K562 (cell line): ENCODE results near the gene PXDC1. TPM values are rescaled to one million over a fixed set of nuclear protein-coding genes. Genes with fewer than 3 reads are reported as not detected.

ENCODE experiments used
- ATAC-seq: fragments of 200-7000 bp; cut with Tn5 transposase; 3 replicates; pipeline ENCODE4 v1.9.1; 2020; ENCODE audit warnings: moderate library complexity
- BruUV-seq: library from RNA; stranded (reverse); fragments of 400-500 nt; replicated peaks from 2 replicates; lab custom pipeline; 2021; lab: Mats Ljungman, UMichigan
- CTCF ChIA-PET: fragments of 300-600 bp; formaldehyde crosslinking; extraction: SDS; loops from one replicate; lab custom pipeline; 2021; ENCODE audit warnings: low intra/inter-chr PET ratio; lab: Yijun Ruan, JAX
- POLR2A ChIA-PET: fragments of 300-600, 350-650 bp; sonication (Branson Sonifier 250); formaldehyde crosslinking; extraction: SDS; loops from one replicate; lab custom pipeline; 2021; ENCODE audit warnings: antibody characterized with exemption, inconsistent platforms; lab: Yijun Ruan, JAX
- DNase-seq, 4 experiments: peaks; one replicate each; pipeline versions ENCODE4 v3.0.0 to v3.0.0-alpha.2; 2011 to 2018; ENCODE audit warnings: low spot score in 3 of 4, mixed read lengths in 3 of 4; ENCODE audit errors: extremely low read depth in 1 of 4
- FAIRE-seq: peaks from 2 replicates; lab custom pipeline; 2011; peaks lifted over from hg19 to GRCh38; lab: Jason Lieb, UNC
- H2AFZ ChIP-seq: 2 replicates; pipeline ENCODE4 v1.6.0; 2011; ENCODE audit warnings: low read depth, low read length, control low read depth, inconsistent platforms
- H3K27ac ChIP-seq: fragments of 200-600 bp; 3 replicates; pipeline ENCODE4 v1.8.0; 2011; ENCODE audit warnings: low read depth, mild to moderate bottlenecking, control low read depth, inconsistent platforms, low read length, moderate library complexity, mixed read lengths; ENCODE audit errors: extremely low read depth
- H3K27me3 ChIP-seq, 2 experiments: fragments of 300-600 bp in 1 of 2; 2 replicates in 1 of 2; 3 replicates in 1 of 2; pipeline versions ENCODE4 v1.6.0 to v1.8.0; 2011; ENCODE audit warnings: inconsistent platforms in 2 of 2, low read length in 2 of 2, mild to moderate bottlenecking in 1 of 2, mixed read lengths in 1 of 2, moderate library complexity in 1 of 2; ENCODE audit not compliant: control insufficient read depth in 2 of 2, insufficient read depth in 2 of 2
- H3K36me3 ChIP-seq: fragments of 300-600 bp; 3 replicates; pipeline ENCODE4 v1.8.0; 2011; ENCODE audit warnings: mild to moderate bottlenecking, low read length, inconsistent platforms; ENCODE audit not compliant: control insufficient read depth, insufficient read depth
- H3K4me1 ChIP-seq, 2 experiments: fragments of 200-600 bp in 1 of 2; replicated peaks in 1 of 2; 2 replicates in 1 of 2; 3 replicates in 1 of 2; pipeline versions ENCODE4 v1.5.1 to v1.8.0; 2011; ENCODE audit warnings: inconsistent platforms in 2 of 2, low read length in 2 of 2, mild to moderate bottlenecking in 1 of 2, mixed read lengths in 1 of 2, moderate library complexity in 1 of 2; ENCODE audit not compliant: control insufficient read depth in 2 of 2, insufficient read depth in 2 of 2
- H3K4me2 ChIP-seq: 2 replicates; pipeline ENCODE4 v1.6.1; 2011; ENCODE audit warnings: low read length, control low read depth, inconsistent platforms, mixed read lengths; ENCODE audit not compliant: insufficient read depth
- H3K4me3 ChIP-seq: fragments of 200-600 bp; sonication (generic), shearing (Covaris generic); 2 replicates; pipeline ENCODE4 v1.5.1; 2016; ENCODE audit warnings: control low read depth, inconsistent platforms
- H3K79me2 ChIP-seq: fragments of 200-600 bp; 3 replicates; pipeline ENCODE4 v1.8.0; 2011; ENCODE audit warnings: low read length, inconsistent platforms; ENCODE audit not compliant: control insufficient read depth, insufficient read depth
- H3K9ac ChIP-seq, 2 experiments: 2 replicates each; pipeline versions ENCODE4 v1.6.0 to v1.6.1; 2011; ENCODE audit warnings: low read depth in 2 of 2, low read length in 2 of 2, control low read depth in 1 of 2, inconsistent platforms in 1 of 2, mild to moderate bottlenecking in 1 of 2, mixed read lengths in 1 of 2; ENCODE audit not compliant: insufficient read depth in 1 of 2
- H3K9me1 ChIP-seq: one replicate; pipeline ENCODE4 v1.6.0; 2011; ENCODE audit warnings: inconsistent platforms, mild to moderate bottlenecking, low read length, moderate library complexity; ENCODE audit not compliant: control insufficient read depth, insufficient read depth
- H3K9me3 ChIP-seq: replicated peaks from 2 replicates; pipeline ENCODE4 v1.5.1; 2011; ENCODE audit warnings: low read depth, low read length, inconsistent platforms; ENCODE audit not compliant: control insufficient read depth, insufficient read depth
- H4K20me1 ChIP-seq: replicated peaks from 2 replicates; pipeline ENCODE4 v1.6.1; 2011; ENCODE audit warnings: low read length, inconsistent platforms, mixed read lengths; ENCODE audit not compliant: control insufficient read depth, insufficient read depth
- PML ChIP-seq: IDR thresholded peaks from 2 replicates; pipeline ENCODE4 v1.6.1; 2012; ENCODE audit warnings: low read length, inconsistent platforms
- TFE3 ChIP-seq: fragments of 450-650 bp; formaldehyde crosslinking; IDR thresholded peaks from 2 replicates; pipeline ENCODE4 v1.4.0; 2020; ENCODE audit warnings: mild to moderate bottlenecking, mixed read lengths
- WGBS: fragments of 100-300 bp; shearing (Covaris generic); methylation state at CpG from one replicate; pipeline ENCODE4 v1.1.6; 2016; ENCODE audit warnings: low coverage, mixed read lengths; ENCODE audit not compliant: insufficient coverage; ENCODE audit errors: missing lambda C conversion rate; 5-methylcytosine and 5-hydroxymethylcytosine counted together
- in situ Hi-C: fragments of 300-500 bp; cut with MboI; formaldehyde crosslinking; loops from 4 replicates; pipeline ENCODE4 v1.15.0; 2018; ENCODE audit warnings: inconsistent platforms, mixed read lengths
- intact Hi-C: fragments of 100-400 bp; cut with micrococcal nuclease; formaldehyde crosslinking; loops from 2 replicates; pipeline ENCODE4 v1.14.2; 2022
- polyA plus RNA-seq, 8 experiments: library from polyadenylated mRNA; depleted of rRNA in 4 of 8; stranded (reverse) in 5 of 8; unstranded in 3 of 8; fragments of >200 nt; fragmentation: Nextera tagmentation in 2 of 8; fragmentation: Illumina TruSeq in 1 of 8; extraction: Ambion mirVana in 2 of 8; extraction: Trizol in 1 of 8; gene quantifications; 2 replicates each; pipeline versions ENCODE4 v1.2.1 to v1.2.3, GENCODE V29; 2011 to 2014; ENCODE audit warnings: inconsistent platforms in 1 of 8, missing spikeins in 1 of 8
- total RNA-seq, 7 experiments: library from RNA; depleted of rRNA in 6 of 7; stranded (reverse); fragments of >200 nt in 6 of 7; fragmentation: Illumina TruSeq in 2 of 7; extraction: Trizol in 2 of 7; gene quantifications; 2 replicates each; pipeline versions ENCODE4 v1.2.1 to v1.2.3, GENCODE V29; 2011 to 2021; ENCODE audit warnings: low replicate concordance in 1 of 7

PXDC1 gene
- total and polyA plus RNA-seq, 9 of the 15 experiments (the other 6 are each of a cell fraction or from before 2014, with no cell fraction given) = 0.09 to 0.33 (median 0.16) TPM; not detected in 5

- Histone ChIP-seq H3K4me3 (no peak overlapping the region), H3K9me3 (no peaks in the 10 kb centered on the region), H3K9ac (no peak overlapping the region), H3K9me1 (no peaks in the 10 kb centered on the region), H3K4me2 (no peak overlapping the region), H4K20me1 (no peaks in the 10 kb centered on the region; the same call in 1 of the 2 replicates), H3K27me3 (peaks cover 63 to 81% of the 10 kb centered on the region in 2 experiments), H3K4me1 (no peaks in the 10 kb centered on the region), H3K27ac (no peak overlapping the region), H3K36me3 (no peaks in the 10 kb centered on the region), H2AFZ (no peak overlapping the region), H3K79me2 (no peaks in the 10 kb centered on the region)
- no peak for DNase-seq
- in situ Hi-C loops = no loop called here
- ChIA-PET POLR2A (interaction anchor here (0.5 to 0.6 kb wide), 2 partner anchors 160 to 166 kb away, joined by 3 to 4 read pairs; no protein-coding TSS in a partner anchor), CTCF (no interaction called here)
- TF ChIP-seq PML (no peak), TFE3 (CRISPR knock-in tag) (peak; percentile 73)
- WGBS = under 1% methylated on average over 17 of the region's 17 CpGs
- no peak for FAIRE-seq
- no TSS peak for BruUV-seq
- intact Hi-C loops = no loop called here
- ATAC-seq = no peak
Measured at GRCh38 chr6:3782876-3783832, 31.6 kb upstream of the PXDC1 start.
